K562 treated with DMSO at 1 percent for 12 hours (cell line): ENCODE data around the gene GRB14. TPM values are rescaled to one million over a fixed set of nuclear protein-coding genes. Genes with fewer than 3 reads are reported as not detected.

ENCODE experiments used
- total RNA-seq: library from RNA; unstranded; fragments of 300-600 nt; gene quantifications from 2 replicates; pipeline ENCODE4 v1.2.3, GENCODE V29; 2022; ENCODE audit not compliant: insufficient read depth

GRB14 gene
- total RNA-seq, result not detected in 2 replicates

DNA sequence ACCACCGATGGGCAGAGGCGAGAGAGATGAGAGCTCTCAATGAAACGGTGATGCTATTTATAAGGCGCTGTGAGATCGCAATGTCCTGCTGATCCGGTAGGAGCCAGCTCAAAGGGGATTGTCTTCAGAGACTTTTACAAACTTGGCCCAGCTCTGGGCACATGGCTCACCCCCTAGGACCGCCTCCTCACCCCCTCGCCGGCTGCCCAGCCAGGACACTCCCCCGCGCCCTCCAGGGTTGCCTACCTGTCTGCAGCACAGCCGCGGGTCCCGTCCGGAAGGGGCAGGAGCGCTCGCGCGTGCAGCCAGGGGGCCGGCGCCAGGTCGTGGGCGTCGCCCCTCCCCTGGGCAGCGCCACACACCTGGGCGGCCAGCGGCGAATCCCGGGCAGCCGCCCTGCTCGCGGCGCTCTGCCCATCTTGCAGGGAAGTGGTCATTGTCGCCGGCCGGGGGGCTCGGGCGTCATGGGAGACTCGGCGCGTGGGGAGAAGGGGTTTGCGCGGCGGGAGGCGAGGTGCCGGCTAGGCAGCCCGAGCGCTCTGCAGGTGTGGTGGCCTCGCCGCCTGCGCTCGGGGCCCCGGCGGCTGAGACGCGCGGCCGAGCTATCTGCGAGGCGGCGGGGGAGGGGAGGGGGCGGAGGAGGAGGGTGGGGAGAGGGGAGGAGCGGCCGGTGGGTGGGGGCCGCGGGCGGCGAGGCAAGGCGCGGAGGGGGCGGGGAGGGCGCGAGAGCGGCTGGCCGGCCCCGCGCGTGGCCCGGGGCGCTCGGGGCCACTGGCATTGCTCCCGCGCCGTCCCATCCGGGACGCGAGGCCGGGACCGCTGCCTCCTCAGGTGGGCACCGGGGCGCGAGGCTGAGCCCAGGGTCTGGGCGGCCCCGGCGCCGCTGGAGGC is at the start of gene GRB14:
GRB14 (minus strand) TSS at position 610 of the 891 bp plus-strand sequence; CDS start at position 437, 173 bp downstream.

Other genes with a start within 250 kb of the GRB14 start
- gene COBLL1, start 220.3 kb upstream of the GRB14 start, total RNA-seq, result 0.22 TPM in 1 of 2 replicates, not detected in the other